ENCODE measurements around the gene WDR48.

WDR48 gene

GRCh38 chr3:39124876-39125840 lies 73.3 kb downstream of the WDR48 start:
- DNase-seq, result no peak

- no peak for DNase-seq
Observed at GRCh38 chr3:39125841-39126500, 74.2 kb downstream of the WDR48 start.

- DNase-seq, result no peak
Observed at GRCh38 chr3:39126532-39127071, 74.8 kb downstream of the WDR48 start.

GRCh38 chr3:39127269-39127907 lies 75.6 kb downstream of the WDR48 start:
- no peak for DNase-seq

- DNase-seq, result no peak
Observed at GRCh38 chr3:39127908-39128304, 76.1 kb downstream of the WDR48 start.

GRCh38 chr3:39128951-39129350 lies 77.1 kb downstream of the WDR48 start:
- DNase-seq, result no peak

GRCh38 chr3:39130026-39130425 lies 78.2 kb downstream of the WDR48 start:
- DNase-seq, result no peak

GRCh38 chr3:39130693-39131265 lies 79.0 kb downstream of the WDR48 start:
- DNase-seq, result no peak

- DNase-seq, result no peak
Observed at GRCh38 chr3:39132096-39133092, 80.6 kb downstream of the WDR48 start.

GRCh38 chr3:39133093-39133490 lies 81.3 kb downstream of the WDR48 start:
- DNase-seq, result no peak

- no peak for DNase-seq
Observed at GRCh38 chr3:39133822-39134221, 82.0 kb downstream of the WDR48 start.

- DNase-seq, result no peak
Observed at GRCh38 chr3:39134305-39134704, 82.5 kb downstream of the WDR48 start.

- DNase-seq, result no peak
Observed at GRCh38 chr3:39135170-39135805, 83.5 kb downstream of the WDR48 start.

- DNase-seq, result no peak
Observed at GRCh38 chr3:39136533-39137434, 85.0 kb downstream of the WDR48 start.

- no peak for DNase-seq
Observed at GRCh38 chr3:39137435-39137936, 85.7 kb downstream of the WDR48 start.

GRCh38 chr3:39137991-39138803 lies 86.4 kb downstream of the WDR48 start:
- DNase-seq, result no peak

- DNase-seq, result no peak
Observed at GRCh38 chr3:39138804-39139415, 87.1 kb downstream of the WDR48 start.

- DNase-seq, result no peak
Observed at GRCh38 chr3:39139442-39139841, 87.6 kb downstream of the WDR48 start.

Data from NCI-H774 (cell line).